HepG2 (cell line): ENCODE measurements around the gene SLC25A18. TPM values are rescaled to one million over a fixed set of nuclear protein-coding genes. Genes with fewer than 3 reads are reported as not detected.

Experiments
- ATAC-seq: fragments of 200-7000 bp; cut with Tn5 transposase; 3 replicates; pipeline ENCODE4 v1.9.1; 2020; ENCODE audit warnings: mild to moderate bottlenecking, moderate library complexity
- BruUV-seq: library from RNA; stranded (reverse); fragments of 400-500 nt; replicated peaks from 2 replicates; lab custom pipeline; 2021; lab: Mats Ljungman, UMichigan
- CTCF ChIA-PET: fragments of 300-600 bp; formaldehyde crosslinking; extraction: SDS; loops from one replicate; lab custom pipeline; 2021; ENCODE audit warnings: low total read pairs, inconsistent platforms, low intra/inter-chr PET ratio; lab: Yijun Ruan, JAX
- POLR2A ChIA-PET: fragments of 350-600 bp; sonication (Branson Sonifier 250); formaldehyde crosslinking; loops from one replicate; lab custom pipeline; 2020; ENCODE audit warnings: antibody characterized with exemption, inconsistent platforms; lab: Yijun Ruan, JAX
- DNase-seq: peaks from one replicate; pipeline ENCODE4 v3.0.0-alpha.2; 2015; ENCODE audit warnings: low spot score
- FAIRE-seq: peaks from 3 replicates; lab custom pipeline; 2011; peaks lifted over from hg19 to GRCh38; lab: Jason Lieb, UNC
- H2AFZ ChIP-seq: one replicate; pipeline ENCODE4 v1.6.1; 2011; ENCODE audit warnings: low read length, inconsistent platforms
- H3K27ac ChIP-seq: fragments of 300-600 bp; 3 replicates; pipeline ENCODE4 v1.8.0; 2011; ENCODE audit warnings: mixed run types, mild to moderate bottlenecking, mixed read lengths, low read length, inconsistent platforms; ENCODE audit not compliant: insufficient read depth; ENCODE audit errors: extremely low read length
- H3K27me3 ChIP-seq, 2 experiments: fragments of 200-600 bp in 1 of 2; 2 replicates in 1 of 2; 3 replicates in 1 of 2; pipeline versions ENCODE4 v1.6.0 to v1.8.0; 2011; ENCODE audit warnings: low read length in 2 of 2, mild to moderate bottlenecking in 2 of 2, moderate library complexity in 2 of 2, inconsistent platforms in 1 of 2; ENCODE audit not compliant: insufficient read depth in 2 of 2, control insufficient read depth in 1 of 2
- H3K36me3 ChIP-seq, 2 experiments: fragments of 200-600 bp in 1 of 2; replicated peaks in 1 of 2; 2 replicates in 1 of 2; 3 replicates in 1 of 2; pipeline versions ENCODE4 v1.5.1 to v1.8.0; 2011; ENCODE audit warnings: low read length in 2 of 2, inconsistent platforms in 1 of 2; ENCODE audit not compliant: insufficient read depth in 2 of 2, control insufficient read depth in 1 of 2
- H3K4me1 ChIP-seq: 2 replicates; pipeline ENCODE4 v1.5.1; 2012; ENCODE audit warnings: low read length, inconsistent platforms; ENCODE audit not compliant: insufficient read depth
- H3K4me2 ChIP-seq: 2 replicates; pipeline ENCODE4 v1.6.0; 2011; ENCODE audit warnings: low read depth, low read length, inconsistent platforms
- H3K4me3 ChIP-seq, 3 experiments: fragments of 200-600 bp in 1 of 3; sonication (generic), shearing (Covaris generic) in 1 of 3; replicated peaks in 1 of 3; 2 replicates each; pipeline ENCODE4 v1.5.1; 2011 to 2016; ENCODE audit warnings: low read length in 3 of 3, inconsistent platforms in 2 of 3, low read depth in 2 of 3, mild to moderate bottlenecking in 2 of 3, control low read depth in 1 of 3, mixed read lengths in 1 of 3; ENCODE audit not compliant: insufficient read depth in 1 of 3
- H3K79me2 ChIP-seq: one replicate; pipeline ENCODE4 v1.6.1; 2011; ENCODE audit warnings: low read length, inconsistent platforms; ENCODE audit not compliant: insufficient read depth
- H3K9ac ChIP-seq: 2 replicates; pipeline ENCODE4 v1.6.0; 2011; ENCODE audit warnings: mild to moderate bottlenecking, low read depth, low read length, inconsistent platforms; ENCODE audit not compliant: insufficient read depth
- H3K9me3 ChIP-seq: 2 replicates; pipeline ENCODE4 v1.5.1; 2012; ENCODE audit warnings: mild to moderate bottlenecking, low read length
- H4K20me1 ChIP-seq: 2 replicates; pipeline ENCODE4 v1.6.0; 2011; ENCODE audit warnings: inconsistent platforms, mild to moderate bottlenecking, low read length, moderate library complexity; ENCODE audit not compliant: insufficient read depth
- AKNA ChIP-seq: sonication (generic); formaldehyde crosslinking; IDR thresholded peaks from 2 replicates; pipeline ENCODE4 v1.4.0; 2020; ENCODE audit warnings: missing genetic modification reagents, borderline replicate concordance
- CEBPZ ChIP-seq: IDR thresholded peaks from 2 replicates; pipeline ENCODE4 v1.6.1; 2012; ENCODE audit warnings: low read length, improper control_type of control experiment
- HNF1B ChIP-seq: sonication (generic); formaldehyde crosslinking; IDR thresholded peaks from 2 replicates; pipeline ENCODE4 v1.5.1; 2020; ENCODE audit warnings: mild to moderate bottlenecking, moderate library complexity, missing genetic modification reagents
- MTF1 ChIP-seq: sonication (generic); formaldehyde crosslinking; IDR thresholded peaks from 2 replicates; pipeline ENCODE4 v1.5.0; 2020; ENCODE audit warnings: missing genetic modification reagents
- NR2F1 ChIP-seq, 2 experiments: fragments of 450-650 bp in 1 of 2; formaldehyde crosslinking in 1 of 2; IDR thresholded peaks; 2 replicates each; pipeline versions ENCODE4 v1.5.0 to v1.6.1; 2016 to 2020; ENCODE audit warnings: mild to moderate bottlenecking in 1 of 2, missing compliant biosample characterization in 1 of 2, missing genetic modification reagents in 1 of 2, moderate library complexity in 1 of 2
- PREB ChIP-seq: sonication (generic); formaldehyde crosslinking; IDR thresholded peaks from 2 replicates; pipeline ENCODE4 v1.4.0; 2020; ENCODE audit warnings: missing genetic modification reagents
- SSRP1 ChIP-seq: IDR thresholded peaks from 2 replicates; pipeline ENCODE4 v1.6.1; 2016; ENCODE audit warnings: control low read depth
- ZFP41 ChIP-seq: sonication (generic); formaldehyde crosslinking; IDR thresholded peaks from 2 replicates; pipeline ENCODE4 v1.4.0; 2020; ENCODE audit warnings: mild to moderate bottlenecking, missing genetic modification reagents, borderline replicate concordance
- ZNF274 ChIP-seq: sonication (generic); formaldehyde crosslinking; IDR thresholded peaks from 2 replicates; pipeline ENCODE4 v1.5.1; 2020; ENCODE audit warnings: mild to moderate bottlenecking, missing genetic modification reagents
- ZNF619 ChIP-seq: sonication (generic); formaldehyde crosslinking; IDR thresholded peaks from 2 replicates; pipeline ENCODE4 v1.4.0; 2020; ENCODE audit warnings: mild to moderate bottlenecking, missing genetic modification reagents
- ZNF670 ChIP-seq: sonication (generic); formaldehyde crosslinking; IDR thresholded peaks from 2 replicates; pipeline ENCODE4 v1.8.0; 2022; ENCODE audit warnings: mild to moderate bottlenecking, missing genetic modification reagents, borderline replicate concordance
- ZNF713 ChIP-seq: sonication (generic); formaldehyde crosslinking; IDR thresholded peaks from 2 replicates; pipeline ENCODE4 v1.4.0; 2020; ENCODE audit warnings: mild to moderate bottlenecking, missing genetic modification reagents
- ZNF792 ChIP-seq: IDR thresholded peaks from 2 replicates; pipeline ENCODE4 v1.6.1; 2016
- WGBS: methylation state at CpG from one replicate; pipeline ENCODE4 v1.1.6; 2017; ENCODE audit warnings: low lambda C conversion rate; 5-methylcytosine and 5-hydroxymethylcytosine counted together
- in situ Hi-C: cut with HindIII; loops from 2 replicates; pipeline ENCODE4 v1.10.0; 2017; ENCODE audit warnings: low pct_unique_long_range_greater_than_20kb; ENCODE audit not compliant: extremely low pct_ligation_motif_present
- intact Hi-C: fragments of 100-400 bp; cut with micrococcal nuclease; formaldehyde crosslinking; loops from one replicate; pipeline ENCODE4 v1.10.0; 2022; ENCODE audit not compliant: unreplicated experiment
- polyA plus RNA-seq, 8 experiments: library from polyadenylated mRNA; depleted of rRNA in 3 of 8; stranded (reverse) in 7 of 8; unstranded in 1 of 8; fragments of >200 nt; fragmentation: Illumina TruSeq in 4 of 8; extraction: Trizol in 4 of 8; gene quantifications; 2 replicates each; pipeline versions ENCODE4 v1.2.1 to v1.2.3, GENCODE V29; 2011 to 2016; ENCODE audit warnings: low read depth in 4 of 8, missing spikeins in 1 of 8, mixed read lengths in 1 of 8; ENCODE audit not compliant: insufficient read depth in 1 of 8
- total RNA-seq, 5 experiments: library from RNA; depleted of rRNA; stranded (reverse); fragments of >200 nt; fragmentation: Illumina TruSeq; extraction: Trizol; gene quantifications; 2 replicates each; pipeline ENCODE4 v1.2.3, GENCODE V29; 2016; ENCODE audit warnings: low read depth in 1 of 5

The SLC25A18 gene
- total and polyA plus RNA-seq, 2 of the 13 experiments (the other 11 are each of a cell fraction or from before 2014, with no cell fraction given) = 0.28 to 0.75 TPM

GRCh38 chr22:17601031-17601430, 37.7 kb downstream of the SLC25A18 start (continued):
- TF ChIP-seq CEBPZ = no peak

GRCh38 chr22:17603668-17604067, 40.4 kb downstream of the SLC25A18 start:
- WGBS = 95% methylated on average over 4 of the region's 4 CpGs
- ChIA-PET CTCF (no interaction called here), POLR2A (no interaction called here)
- peaks cover 17 to 39% of the 10 kb centered on the region in 2 experiments; a peak in 4 of 5 replicates for H3K36me3 ChIP-seq
- no TSS peak for BruUV-seq
- DNase-seq (no peak), FAIRE-seq (no peak), ATAC-seq (no peak)
- H3K27ac ChIP-seq = no peak overlapping the region
- no peaks in the 10 kb centered on the region for H3K27me3 ChIP-seq
- intact Hi-C loops = no loop called here
- no peak overlapping the region for H3K9ac ChIP-seq
- H4K20me1 ChIP-seq = no peaks in the 10 kb centered on the region
- no peaks in the 10 kb centered on the region for H3K9me3 ChIP-seq
- no peak overlapping the region for H2AFZ ChIP-seq
- no peaks in the 10 kb centered on the region for H3K4me1 ChIP-seq
- H3K79me2 ChIP-seq = peaks cover 10% of the 10 kb centered on the region
- H3K4me2 ChIP-seq = no peak overlapping the region
- in situ Hi-C loops = no loop called here
- H3K4me3 ChIP-seq = no peak overlapping the region
- TF ChIP-seq ZFP41 (CRISPR knock-in tag) (no peak), MTF1 (CRISPR knock-in tag) (no peak), ZNF713 (CRISPR knock-in tag) (no peak), ZNF619 (CRISPR knock-in tag) (no peak), SSRP1 (CRISPR knock-in tag) (no peak), ZNF274 (CRISPR knock-in tag) (no peak), AKNA (CRISPR knock-in tag) (no peak), NR2F1 (CRISPR knock-in tag; IDR thresholded peaks at IDR 0.05) (no peak), ZNF670 (CRISPR knock-in tag) (no peak), HNF1B (CRISPR knock-in tag) (no peak), PREB (CRISPR knock-in tag) (no peak), ZNF792 (no peak)
